ENCODE measurements around the gene ANKRD2.
"Not testable (repeated sequence)": the region's sequence is repeated elsewhere in the genome, so short reads cannot be mapped to it uniquely, and the experiment has no call there.

Gene ANKRD2

GRCh38 chr10:97572214-97572989, at the start of gene ANKRD2:
ANKRD2 (plus strand) TSS chr10:97572779; CDS start chr10:97572789, 10 bp downstream.
- DNase-seq (ENCODE audit: low read depth) = no peak

GRCh38 chr10:97522937-97523336, 49.6 kb upstream of the ANKRD2 start:
- no peak for DNase-seq (ENCODE audit: low read depth)

DNA sequence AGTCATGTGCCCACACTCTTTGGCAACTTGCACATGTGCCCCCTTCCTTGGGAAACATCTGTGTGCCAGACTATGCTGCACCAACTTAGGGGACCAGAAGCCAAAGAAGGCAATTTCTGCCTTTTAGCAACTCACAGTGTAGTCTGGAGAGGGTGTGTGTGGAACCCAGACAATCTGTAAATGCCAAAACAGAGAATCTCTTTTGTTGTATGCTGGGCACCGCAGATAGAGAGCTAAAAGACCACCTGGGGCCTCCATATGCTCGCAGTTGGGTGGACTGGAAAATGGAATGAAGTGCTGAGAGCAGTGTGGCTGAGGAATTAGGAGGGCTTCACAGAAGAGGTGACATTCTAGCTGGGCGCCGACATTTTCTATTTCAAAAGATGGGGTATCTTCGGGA, 47.5 kb upstream of the ANKRD2 start:
- no peak for DNase-seq (ENCODE audit: low read depth)

- DNase-seq (ENCODE audit: low read depth) = no peak
Measured at GRCh38 chr10:97525683-97526110, 46.9 kb upstream of the ANKRD2 start.

DNA sequence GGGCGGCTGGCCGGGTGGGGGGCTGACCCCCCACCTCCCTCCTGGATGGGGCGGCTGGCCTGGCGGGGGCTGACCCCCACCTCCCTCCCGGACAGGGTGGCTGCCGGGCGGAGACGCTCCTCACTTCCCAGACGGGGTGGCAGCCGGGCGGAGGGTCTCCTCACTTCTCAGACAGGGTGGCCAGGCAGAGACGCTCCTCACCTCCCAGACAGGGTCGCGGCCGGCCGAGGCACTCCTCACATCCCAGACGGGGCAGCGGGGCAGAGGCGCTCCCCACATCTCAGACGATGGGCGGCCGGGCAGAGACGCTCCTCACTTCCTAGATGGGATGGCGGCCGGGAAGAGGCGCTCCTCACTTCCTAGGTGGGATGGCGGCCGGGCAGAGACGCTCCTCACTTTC, 43.7 kb upstream of the ANKRD2 start:
- not testable (repeated sequence) for DNase-seq (ENCODE audit: low read depth)

- no peak for DNase-seq (ENCODE audit: low read depth)
Measured at GRCh38 chr10:97529685-97530465, 42.7 kb upstream of the ANKRD2 start.

DNA sequence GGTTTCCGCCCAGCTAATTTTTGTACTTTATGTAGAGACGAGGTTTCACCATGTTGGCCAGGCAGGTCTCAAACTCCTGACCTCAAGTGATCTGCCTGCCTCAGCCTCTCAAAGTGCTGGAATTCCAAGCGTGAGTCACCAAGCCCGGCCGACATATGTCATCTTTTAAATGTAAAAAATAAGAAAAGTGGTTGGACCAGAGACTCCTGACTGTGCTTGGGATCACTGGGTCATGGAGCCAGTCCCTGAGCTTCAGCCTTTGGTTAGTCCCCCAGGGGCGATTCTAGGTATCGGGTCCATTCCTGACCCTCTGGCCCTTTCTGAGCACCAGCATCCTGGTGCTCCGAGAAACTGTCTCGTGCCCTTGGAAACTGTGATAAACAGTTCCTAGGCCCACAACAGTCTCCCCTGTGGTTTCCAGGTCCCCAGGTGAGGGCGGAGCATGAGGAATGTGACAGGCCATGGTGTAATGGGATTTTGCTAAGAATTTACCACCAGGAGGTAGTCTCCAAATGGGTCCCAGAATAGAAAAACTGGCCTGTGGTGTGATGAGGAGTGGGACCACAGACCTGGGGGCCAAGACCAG, 41.1 kb upstream of the ANKRD2 start:
- DNase-seq (ENCODE audit: low read depth) = no peak

GRCh38 chr10:97532935-97533671, 39.5 kb upstream of the ANKRD2 start:
- no peak for DNase-seq (ENCODE audit: low read depth)

- DNase-seq (ENCODE audit: low read depth) = no peak
Measured at GRCh38 chr10:97533888-97534287, 38.7 kb upstream of the ANKRD2 start.

GRCh38 chr10:97534746-97535367, 37.7 kb upstream of the ANKRD2 start:
- no peak for DNase-seq (ENCODE audit: low read depth)

DNA sequence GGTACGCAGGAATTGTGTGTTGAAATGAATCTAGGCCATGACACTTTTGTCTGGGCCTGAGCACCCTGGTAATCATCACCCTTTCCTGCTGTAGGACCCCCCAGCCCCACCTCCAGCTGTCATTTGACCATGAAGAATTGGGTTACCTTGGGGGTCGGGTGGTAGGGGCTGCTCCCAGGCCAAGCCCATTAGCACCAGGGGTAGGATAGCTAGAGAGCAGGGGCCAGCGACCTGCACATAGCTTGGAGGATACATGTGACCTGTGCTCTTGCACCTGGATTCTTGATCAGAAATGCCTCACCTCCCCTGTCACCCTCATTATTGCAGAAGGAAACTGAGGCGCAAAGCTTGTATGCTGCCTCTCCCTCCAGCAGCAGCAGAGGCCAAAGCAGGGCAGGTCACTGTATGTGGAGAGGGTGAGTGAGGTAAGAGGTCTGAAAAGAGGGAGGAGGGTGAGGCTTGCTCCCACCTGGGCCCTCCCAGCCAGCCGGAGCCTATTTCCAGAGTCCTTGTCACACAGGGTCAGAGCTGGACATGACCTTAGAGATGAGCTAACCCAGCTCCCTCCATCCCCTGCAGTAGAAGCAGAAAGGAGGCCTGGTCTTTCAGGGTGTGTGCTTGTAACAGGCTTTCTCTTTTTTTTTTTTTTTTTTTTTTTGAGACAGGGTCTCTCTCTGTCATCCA, 35.3 kb upstream of the ANKRD2 start:
- no peak for DNase-seq (ENCODE audit: low read depth)

DNA sequence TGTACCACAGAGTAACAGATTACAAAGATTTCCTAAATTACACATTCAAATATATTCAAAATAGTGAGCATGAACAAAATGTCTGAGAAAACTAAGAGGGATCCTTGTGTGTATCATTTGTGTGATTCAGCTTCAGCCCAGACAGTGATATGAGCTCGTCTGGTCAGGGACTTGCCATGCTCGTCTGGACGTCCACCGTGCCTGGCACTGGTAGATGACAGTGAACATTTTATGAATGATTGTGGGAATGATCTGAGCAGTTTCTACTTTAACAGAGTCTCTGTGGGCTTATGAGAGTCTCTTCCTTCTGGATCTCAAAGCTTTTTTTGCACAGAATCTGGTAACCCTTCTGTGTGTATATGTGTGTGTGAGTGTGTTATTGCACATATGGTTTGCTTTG, 34.2 kb upstream of the ANKRD2 start:
- DNase-seq (ENCODE audit: low read depth) = no peak

- no peak for DNase-seq (ENCODE audit: low read depth)
Measured at GRCh38 chr10:97538839-97539238, 33.7 kb upstream of the ANKRD2 start.

DNA sequence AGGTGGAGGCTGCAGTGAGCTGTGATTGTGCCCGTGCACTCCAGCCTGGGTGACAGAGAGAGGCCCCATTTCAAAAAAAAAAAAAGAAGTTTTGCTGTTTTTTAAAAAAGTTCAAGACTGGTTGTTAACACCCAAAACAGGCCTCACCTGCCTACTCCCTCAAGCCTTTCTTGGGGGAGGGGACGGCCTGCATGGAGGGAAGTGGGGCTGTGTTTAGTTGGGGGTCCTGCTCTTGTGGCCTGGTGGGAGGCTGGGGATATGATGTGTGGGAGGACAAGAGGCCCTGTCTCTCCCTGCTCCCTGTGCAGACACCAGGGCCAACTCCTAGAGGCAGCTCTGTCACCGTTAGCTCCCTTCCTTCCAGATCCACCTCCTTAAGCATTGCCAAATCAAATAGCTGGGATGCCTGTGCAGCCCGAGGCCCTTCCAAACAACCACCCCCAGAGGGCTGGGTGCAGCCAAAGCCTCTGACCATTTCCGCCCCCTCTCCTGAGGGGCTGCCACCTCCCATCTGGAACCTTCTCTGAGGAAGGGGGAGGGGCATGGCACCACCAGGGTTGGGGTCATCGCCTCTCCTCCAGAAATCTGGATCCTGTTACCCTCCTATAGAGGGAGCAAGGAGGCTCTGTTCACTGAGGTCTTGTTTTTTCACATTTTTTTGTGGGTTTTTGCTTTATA, 32.9 kb upstream of the ANKRD2 start:
- DNase-seq (ENCODE audit: low read depth) = no peak

- no peak for DNase-seq (ENCODE audit: low read depth)
Measured at GRCh38 chr10:97540669-97541500, 31.7 kb upstream of the ANKRD2 start.

DNA sequence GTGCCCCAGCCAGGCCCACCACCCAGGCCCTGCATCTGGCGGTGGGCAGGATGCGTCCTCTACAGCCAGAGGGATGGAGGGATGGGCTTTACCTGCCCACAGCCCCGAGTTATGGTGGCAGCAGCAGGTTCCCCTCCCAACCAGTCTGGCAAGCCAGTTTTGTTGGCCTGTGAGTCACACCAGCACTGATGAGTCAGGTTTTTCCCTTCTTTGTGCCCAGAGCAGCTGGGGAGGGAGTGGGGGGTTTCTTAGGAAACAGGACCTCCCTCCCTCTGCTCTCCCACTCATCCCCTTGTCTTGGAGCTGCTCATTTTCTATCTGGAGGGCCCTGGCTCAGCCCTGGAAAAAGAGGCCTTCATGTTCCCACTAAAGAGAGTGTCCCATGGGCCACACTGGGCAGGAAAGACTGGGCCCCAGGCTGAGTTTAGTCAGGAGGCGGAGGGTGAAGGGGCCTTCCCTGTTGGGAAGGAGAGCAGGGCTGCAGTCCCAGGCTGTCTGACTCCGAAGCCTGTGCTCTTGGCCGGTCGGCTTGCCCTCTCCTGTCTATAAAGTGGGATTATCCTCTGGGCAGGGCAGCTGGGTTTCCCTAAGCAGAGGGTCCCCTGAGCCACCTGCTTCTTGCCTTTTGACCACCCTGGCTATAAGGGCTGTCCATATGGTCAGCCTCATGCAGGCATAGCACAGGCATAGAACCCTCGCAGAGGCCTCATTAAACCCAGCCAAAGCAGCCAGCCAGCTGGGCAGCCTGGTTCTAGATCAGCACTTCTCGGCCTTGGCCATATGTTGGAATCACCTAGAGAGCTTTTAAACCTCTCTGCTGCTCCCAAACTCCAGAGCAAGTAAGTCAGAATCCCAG, 30.2 kb upstream of the ANKRD2 start:
- no peak for DNase-seq (ENCODE audit: low read depth)

DNA sequence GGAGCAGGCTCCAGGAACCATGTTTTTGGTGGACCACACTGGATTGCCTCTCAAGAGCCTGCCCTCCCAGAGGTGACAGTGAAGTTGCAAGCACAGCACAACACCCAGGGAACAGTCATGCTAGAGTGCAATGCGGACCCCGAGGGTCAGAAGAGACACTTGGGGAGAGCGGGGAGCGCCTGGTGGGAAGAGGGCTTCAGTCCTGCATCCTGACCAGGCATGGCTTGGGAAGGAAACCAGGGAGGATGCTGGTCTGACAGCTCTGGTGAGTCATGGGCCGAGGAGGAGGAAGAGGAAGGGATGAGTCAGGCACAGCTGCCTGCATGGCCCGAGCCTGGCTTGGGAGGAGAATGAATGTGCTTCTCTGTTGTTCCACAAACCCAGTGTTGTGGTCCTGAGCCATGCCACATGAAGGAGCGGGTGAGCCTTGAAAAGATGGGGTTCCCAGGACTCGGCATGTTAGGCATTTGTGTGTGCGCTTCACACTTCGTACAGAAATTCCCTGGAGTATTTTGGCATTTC, 29.5 kb upstream of the ANKRD2 start:
- DNase-seq (ENCODE audit: low read depth) = no peak

DNA sequence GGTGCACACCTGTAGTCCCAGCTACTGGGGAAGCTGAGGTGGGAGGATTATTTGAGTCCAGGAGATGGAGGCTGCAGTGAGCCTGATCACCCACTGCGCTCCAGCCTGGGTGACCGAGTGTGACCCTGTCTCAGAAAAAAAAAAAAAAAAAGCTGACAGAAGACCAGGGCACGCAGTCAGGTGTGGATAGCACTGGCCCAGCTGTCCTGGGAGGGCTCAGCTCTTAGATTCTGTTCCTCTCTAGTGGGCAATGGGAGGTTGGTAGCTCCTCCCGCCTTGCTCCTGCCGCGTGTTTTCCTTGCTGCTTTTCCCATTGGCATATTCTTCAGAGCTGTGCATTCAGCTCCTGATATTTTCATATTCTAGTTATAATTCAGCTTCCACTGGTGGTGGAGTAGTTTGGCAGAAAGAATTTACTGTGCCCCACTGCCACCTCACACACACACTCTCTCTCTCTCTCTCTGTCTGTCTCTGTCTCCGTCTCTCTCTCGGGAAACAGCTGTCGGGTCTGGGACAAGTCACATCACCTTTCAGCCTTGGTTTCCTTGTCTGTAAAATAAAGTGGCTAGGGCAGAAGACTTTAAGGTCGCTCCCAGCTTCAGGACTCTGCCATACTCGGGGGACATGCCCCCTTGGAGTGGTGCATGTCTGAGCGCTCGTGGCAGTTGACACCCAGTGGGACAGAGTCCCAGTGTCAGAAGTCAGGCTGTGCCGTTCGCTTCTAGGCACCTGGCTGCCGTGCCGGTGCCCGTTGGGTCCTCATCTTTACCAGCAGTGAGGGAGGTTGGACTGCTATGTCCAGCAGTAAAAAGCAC, 25.9 kb upstream of the ANKRD2 start:
- no peak for DNase-seq (ENCODE audit: low read depth)

Measured in T-helper 22 cell (primary cell).